Epithelial cell of proximal tubule (primary cell): ENCODE measurements around the gene FRMD4B. TPM values are rescaled to one million over a fixed set of nuclear protein-coding genes. Genes with fewer than 3 reads are reported as not detected.
"Not testable (repeated sequence)": the region's sequence is repeated elsewhere in the genome, so short reads cannot be mapped to it uniquely, and the experiment has no call there.

Source experiments
- DNase-seq: peaks from one replicate; pipeline ENCODE4 v3.0.0-alpha.2; 2011; ENCODE audit warnings: low read depth
- H3K4me3 ChIP-seq: 2 replicates; pipeline ENCODE4 v1.5.1; 2011; ENCODE audit warnings: low read depth, mild to moderate bottlenecking, low read length
- total RNA-seq: library from RNA; depleted of rRNA; stranded (reverse); fragments of >200 nt; gene quantifications from 2 replicates; pipeline ENCODE4 v1.2.3, GENCODE V29; 2015
- TF ChIP-seq, protein P1 (sequence below): conservative IDR thresholded peaks from 2 replicates; pipeline ENCODE4 v1.5.1; 2012; ENCODE audit warnings: low read depth, mild to moderate bottlenecking, low read length

Gene FRMD4B
- total RNA-seq, 1 donor from 2014 or later: 21.7 TPM

DNA sequence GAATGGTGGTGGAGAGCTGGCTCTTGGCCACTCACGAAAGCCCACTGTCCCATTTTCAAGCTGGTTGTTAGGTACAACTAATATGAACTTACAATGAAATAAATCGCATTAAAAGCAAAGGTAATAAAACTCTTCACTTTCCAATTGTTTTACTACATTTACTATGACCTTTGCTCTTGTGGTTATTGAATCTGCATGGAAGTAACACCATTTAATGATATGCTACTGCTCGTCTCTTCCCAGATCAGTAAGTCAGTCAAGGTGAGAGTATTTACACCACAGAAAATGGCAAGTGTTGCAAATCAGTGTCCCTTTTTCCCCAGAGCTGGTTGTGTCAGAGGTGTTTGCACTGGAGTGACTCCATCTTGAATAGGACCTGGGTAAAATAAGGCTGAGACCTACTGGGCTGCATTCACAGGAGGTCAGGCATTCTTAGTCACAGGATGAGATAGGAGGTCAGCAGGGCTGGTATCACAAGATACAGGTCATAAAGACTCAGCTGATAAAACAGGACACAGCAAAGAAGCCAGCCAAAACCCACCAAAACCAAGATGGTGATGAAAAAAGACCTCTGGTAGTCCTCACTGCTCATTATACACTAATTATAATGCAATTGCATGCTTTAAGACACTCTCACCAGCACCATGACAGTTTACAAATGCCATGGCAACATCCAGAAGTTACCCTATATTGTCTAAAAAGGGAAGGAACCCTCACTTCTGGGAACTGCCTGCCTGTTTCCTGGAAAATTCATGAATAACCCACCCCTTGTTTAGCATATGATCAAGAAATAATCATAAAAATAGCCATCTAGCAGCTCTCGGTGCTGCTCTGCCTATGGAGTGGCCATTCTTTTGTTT lies 57.6 kb downstream of the FRMD4B start:
- no peak overlapping the region for H3K4me3 ChIP-seq
- TF ChIP-seq, protein P1, sequence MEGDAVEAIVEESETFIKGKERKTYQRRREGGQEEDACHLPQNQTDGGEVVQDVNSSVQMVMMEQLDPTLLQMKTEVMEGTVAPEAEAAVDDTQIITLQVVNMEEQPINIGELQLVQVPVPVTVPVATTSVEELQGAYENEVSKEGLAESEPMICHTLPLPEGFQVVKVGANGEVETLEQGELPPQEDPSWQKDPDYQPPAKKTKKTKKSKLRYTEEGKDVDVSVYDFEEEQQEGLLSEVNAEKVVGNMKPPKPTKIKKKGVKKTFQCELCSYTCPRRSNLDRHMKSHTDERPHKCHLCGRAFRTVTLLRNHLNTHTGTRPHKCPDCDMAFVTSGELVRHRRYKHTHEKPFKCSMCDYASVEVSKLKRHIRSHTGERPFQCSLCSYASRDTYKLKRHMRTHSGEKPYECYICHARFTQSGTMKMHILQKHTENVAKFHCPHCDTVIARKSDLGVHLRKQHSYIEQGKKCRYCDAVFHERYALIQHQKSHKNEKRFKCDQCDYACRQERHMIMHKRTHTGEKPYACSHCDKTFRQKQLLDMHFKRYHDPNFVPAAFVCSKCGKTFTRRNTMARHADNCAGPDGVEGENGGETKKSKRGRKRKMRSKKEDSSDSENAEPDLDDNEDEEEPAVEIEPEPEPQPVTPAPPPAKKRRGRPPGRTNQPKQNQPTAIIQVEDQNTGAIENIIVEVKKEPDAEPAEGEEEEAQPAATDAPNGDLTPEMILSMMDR: no peak
- DNase-seq: no peak

DNA sequence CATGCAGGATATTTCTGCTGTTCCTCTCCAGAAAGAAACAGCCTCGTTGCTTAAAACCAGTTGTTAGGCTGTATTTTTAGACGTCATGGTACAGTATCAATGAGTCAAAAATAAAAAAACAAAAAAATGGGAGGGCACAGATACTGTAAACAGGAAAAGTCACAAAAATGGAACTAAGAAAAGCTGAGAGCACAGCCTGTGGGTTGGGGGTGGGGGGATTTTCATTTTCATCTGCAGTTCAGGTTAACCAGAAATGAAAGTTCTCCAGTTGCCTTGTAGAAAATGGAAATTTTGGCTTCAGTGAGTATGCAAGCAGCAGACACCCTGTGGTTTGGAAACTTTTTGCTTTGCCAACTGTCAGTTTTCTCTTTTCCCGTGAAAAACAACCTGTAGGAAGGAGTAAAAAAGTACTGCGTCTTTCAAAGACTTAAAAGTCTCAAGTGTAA lies 59.0 kb downstream of the FRMD4B start:
- H3K4me3 ChIP-seq: no peak overlapping the region
- DNase-seq: no peak
- TF ChIP-seq, protein P1: no peak

DNA sequence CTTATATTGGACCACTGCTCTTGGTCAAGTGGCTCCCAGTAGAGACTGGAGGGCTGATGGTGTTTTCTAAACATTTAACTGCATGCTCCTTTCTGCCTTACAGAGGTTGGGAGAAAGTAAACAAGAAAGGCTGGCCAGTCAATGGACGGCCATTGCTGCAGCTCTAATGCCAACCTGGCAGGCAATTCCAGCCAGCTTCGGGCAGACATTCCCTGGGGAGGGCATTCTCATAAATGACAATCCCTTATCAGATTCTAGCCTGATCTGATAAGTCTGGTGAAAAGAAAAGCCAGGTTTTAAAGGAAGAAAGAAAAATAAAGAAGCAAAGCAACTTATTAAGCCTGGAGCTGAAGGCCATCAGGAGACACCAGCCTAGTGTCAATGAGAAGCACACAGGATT lies 60.7 kb downstream of the FRMD4B start:
- DNase-seq: no peak
- H3K4me3 ChIP-seq: no peak overlapping the region
- TF ChIP-seq, protein P1: no peak

DNA sequence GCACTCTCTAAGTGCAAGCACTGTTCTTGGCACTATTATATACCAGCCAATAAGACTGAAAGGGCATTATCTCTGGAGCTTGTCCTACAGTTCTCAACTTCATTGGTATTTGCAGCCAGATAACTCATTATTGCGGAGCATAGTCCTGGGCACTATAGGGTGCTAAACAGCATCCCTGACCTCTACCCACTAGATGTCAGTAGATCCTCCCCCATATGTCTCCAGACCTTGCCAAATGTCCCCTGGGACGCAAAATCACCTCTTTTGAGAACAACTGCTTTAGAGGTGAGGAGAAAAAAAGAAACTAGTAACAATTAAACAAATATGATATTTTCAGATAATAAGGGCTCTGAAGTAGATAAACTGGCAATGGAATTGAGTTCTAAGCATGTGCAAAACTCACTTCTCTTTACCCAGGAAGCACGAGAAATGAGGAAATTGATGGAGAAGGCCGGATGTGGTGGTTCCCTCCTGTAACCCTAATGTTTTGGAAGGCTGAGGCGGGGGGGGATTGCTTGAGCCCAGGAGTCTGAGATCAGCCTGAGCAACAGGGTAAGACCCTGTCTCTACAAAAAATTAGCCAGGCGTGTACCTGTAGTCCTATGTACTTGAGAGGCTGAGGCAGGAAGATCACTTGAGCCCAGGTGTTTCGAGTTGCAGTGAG lies 61.4 kb downstream of the FRMD4B start:
- TF ChIP-seq, protein P1: peak; percentile 65
- DNase-seq: no peak

DNA sequence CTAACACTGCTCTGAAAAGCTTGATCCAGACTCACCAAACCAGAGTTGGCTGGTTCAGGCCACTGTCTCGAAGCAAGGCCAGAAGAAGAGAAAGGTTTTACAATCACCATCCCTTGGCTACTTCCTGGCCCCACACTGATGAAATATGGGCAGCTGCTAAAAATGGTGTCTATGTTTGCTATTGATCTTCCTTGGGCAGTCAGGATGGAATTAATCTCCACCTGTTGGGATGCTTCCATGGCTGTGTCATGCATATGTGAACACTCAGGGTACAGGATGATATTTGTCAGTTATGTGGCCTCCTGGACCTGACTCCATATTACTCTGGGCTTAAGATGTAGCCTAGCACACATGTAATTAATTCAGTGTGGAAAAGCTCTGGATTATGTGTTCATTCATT lies 61.9 kb downstream of the FRMD4B start:
- TF ChIP-seq, protein P1: no peak
- no peak overlapping the region for H3K4me3 ChIP-seq
- DNase-seq: no peak

More for the DNA sequence above, 61.4 kb downstream of the FRMD4B start:
- H3K4me3 ChIP-seq: no peak overlapping the region

DNA sequence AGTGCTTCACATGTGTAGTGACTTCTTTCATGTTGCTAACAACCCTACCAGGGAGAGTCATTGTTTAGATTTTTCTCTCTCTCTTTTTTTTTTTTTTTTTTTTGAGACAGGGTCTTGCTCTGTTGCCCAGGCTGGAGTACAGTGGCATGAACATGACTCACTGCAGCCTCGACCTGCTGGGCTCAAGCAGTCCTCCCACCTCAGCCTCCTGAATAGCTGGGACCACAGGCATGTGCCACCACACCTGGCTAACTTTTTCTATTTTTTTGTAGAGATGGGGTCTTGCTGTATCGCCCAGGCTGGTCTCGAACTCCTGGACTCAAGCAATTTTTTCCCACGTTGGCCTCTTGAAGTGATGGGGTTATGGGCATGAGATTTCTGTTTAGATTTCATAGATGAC lies 63.4 kb downstream of the FRMD4B start:
- not testable (repeated sequence) for DNase-seq, H3K4me3 ChIP-seq

DNA sequence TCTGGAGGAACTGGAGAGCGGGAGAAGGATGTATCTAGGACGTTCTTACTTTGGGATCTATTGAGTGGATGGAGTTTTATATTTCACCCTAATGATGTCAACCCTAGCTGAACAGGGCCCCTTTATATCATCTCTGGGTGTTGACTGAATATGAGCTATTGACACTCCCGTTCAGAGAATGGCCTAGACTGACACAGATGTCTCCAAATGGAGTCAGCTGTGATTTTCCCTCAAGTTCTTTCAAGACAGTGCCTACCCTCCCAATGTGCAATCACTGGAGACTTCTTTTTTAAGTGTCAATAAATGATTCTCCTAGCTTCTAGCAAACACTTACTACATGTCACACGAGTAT lies 63.8 kb downstream of the FRMD4B start:
- no peak for DNase-seq
- TF ChIP-seq, protein P1: no peak
- no peak overlapping the region for H3K4me3 ChIP-seq
